GM12801 (cell line): Measurements from ENCODE around the gene TEX52.

Experiments
- CTCF ChIP-seq: IDR thresholded peaks from one replicate; pipeline ENCODE4 v1.5.1; 2011; ENCODE audit warnings: control low read depth; ENCODE audit not compliant: insufficient read length; ENCODE audit errors: extremely low read depth

The TEX52 gene

GRCh38 chr12:2879853-2880252 is 23.0 kb upstream of the TEX52 start:
- no peak for TF ChIP-seq CTCF

GRCh38 chr12:2877953-2878732 is 21.3 kb upstream of the TEX52 start:
- no peak for TF ChIP-seq CTCF

DNA sequence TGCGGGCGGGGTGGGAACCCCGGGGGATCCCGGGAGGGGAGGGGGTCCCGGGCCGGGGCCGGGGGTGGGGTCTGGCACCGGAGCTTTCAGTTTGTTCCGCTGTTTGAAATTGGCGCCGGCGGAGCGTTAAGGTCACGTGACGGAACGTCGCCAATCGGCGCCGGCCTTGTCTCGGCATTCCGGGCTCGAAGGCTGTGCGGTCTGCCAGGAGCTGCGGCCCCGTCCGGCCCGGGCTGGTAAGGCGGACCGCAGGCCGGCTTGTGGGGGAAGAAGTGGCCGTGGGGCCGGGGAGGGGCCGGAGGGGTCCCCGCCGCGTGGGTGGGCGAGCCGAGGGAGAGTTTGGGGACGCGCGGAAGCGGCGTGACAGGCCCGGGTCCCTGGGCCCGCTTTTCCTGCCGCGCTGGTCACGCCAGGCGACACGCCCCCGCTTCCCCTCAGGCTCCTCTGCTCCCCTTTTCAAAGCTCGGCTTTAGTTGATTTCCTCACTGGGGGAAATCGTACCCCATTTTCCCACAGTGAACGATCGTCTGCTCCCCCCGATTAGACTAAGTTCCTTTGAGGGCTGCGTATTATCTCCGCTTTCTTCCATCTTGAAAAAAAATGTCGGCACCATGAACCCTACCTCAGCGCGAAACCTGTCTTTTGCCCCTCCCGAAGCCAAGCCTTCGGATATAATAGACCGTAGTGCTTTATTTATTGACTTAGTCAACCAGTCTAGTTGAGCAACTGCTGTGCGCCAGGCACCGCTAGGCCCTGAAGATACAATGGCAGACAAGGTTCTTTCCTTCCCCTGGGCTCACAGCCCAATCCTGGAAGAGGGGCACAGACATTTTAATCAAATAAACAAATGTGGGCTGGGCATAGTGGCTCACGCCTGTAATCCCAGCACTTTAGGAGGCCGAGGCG is 20.5 kb upstream of the TEX52 start, which contains the start of the genes FOXM1 and RHNO1:
TSS of gene FOXM1 (minus strand) at position 128 of the 906 bp plus-strand sequence. CDS start 2,696 bp downstream, outside the sequence.
TSS of gene RHNO1 (plus strand) at position 177 of the 906 bp plus-strand sequence. CDS start 8,144 bp downstream, outside the sequence.
- TF ChIP-seq CTCF, result no peak

GRCh38 chr12:2876431-2877046 is 19.7 kb upstream of the TEX52 start:
- TF ChIP-seq CTCF, result no peak

DNA sequence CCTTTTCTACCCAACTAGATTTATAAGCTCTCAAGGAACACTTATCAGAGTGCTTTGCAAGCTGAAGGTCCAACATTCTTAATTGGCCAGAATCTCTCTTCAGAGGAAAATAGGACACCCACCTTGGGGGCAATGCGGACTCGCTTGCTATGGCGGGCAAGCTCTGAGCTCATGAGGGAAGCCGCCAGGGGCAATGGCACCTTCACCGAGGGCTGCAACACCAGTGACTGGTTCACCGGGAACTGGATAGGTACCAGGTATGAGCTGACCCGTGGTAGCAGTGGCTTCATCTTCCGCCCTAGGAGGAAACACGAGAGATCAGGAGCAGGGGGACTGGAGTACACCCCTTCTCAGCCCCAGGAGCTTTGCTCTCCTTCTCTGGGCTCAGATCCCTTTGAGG is 7.4 kb upstream of the TEX52 start:
- TF ChIP-seq CTCF, result no peak

DNA sequence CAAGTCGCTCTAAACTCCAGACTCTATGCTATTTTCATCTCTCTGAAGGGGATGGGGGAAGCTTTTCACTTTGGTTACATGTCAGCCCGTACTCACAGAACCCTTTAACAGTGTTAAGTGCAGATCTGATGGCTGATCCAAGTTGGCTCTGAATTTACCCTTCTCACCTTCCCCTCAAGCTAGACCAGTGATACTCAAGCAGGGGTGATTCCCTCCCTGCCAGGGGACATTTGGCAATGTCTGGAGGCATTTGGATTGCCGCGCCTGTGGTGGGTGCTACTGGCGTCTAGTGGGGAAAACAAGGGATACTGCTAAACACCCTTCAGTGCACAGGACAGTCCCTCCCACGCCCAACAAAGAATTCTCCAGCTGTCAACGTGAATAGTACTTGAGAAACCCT is 6.0 kb upstream of the TEX52 start:
- no peak for TF ChIP-seq CTCF

GRCh38 chr12:2860170-2860569 is 3.3 kb upstream of the TEX52 start:
- no peak for TF ChIP-seq CTCF
